Activated T-helper 2 cell treated with anti-CD3 and anti-CD28 coated beads, Interferon-gamma antibody, Interleukin-2, Interleukin-4, amounts not matched to agents 10 μg/mL and 5 μg/mL and 100 μg/mL, durations not matched to agents 14 hours and 24 hours and 36 hours (primary cell): ENCODE data around the gene VPS26B. TPM values are rescaled to one million over a fixed set of nuclear protein-coding genes. Genes with fewer than 3 reads are reported as not detected.
A peak's percentile ranks its signal among the peaks of the same experiment; 100 is the strongest.
"Not testable (repeated sequence)": the region's sequence is repeated elsewhere in the genome, so short reads cannot be mapped to it uniquely, and the experiment has no call there.

Experiments used
- DNase-seq: peaks from one replicate; pipeline ENCODE4 v3.0.0; 2021; ENCODE audit warnings: low spot score
- H3K27ac Mint-ChIP-seq: one replicate; pipeline ENCODE4 v1.8.0; 2021; ENCODE audit warnings: mixed read lengths
- H3K27me3 Mint-ChIP-seq: one replicate; pipeline ENCODE4 v1.8.0; 2021; ENCODE audit warnings: low read depth, mixed read lengths
- H3K36me3 Mint-ChIP-seq: one replicate; pipeline ENCODE4 v1.8.0; 2021; ENCODE audit warnings: low read depth, mixed read lengths
- H3K4me1 Mint-ChIP-seq: one replicate; pipeline ENCODE4 v1.8.0; 2021; ENCODE audit warnings: low read depth, mixed read lengths
- H3K4me3 Mint-ChIP-seq: one replicate; pipeline ENCODE4 v1.8.0; 2021; ENCODE audit warnings: low read depth, mild to moderate bottlenecking, moderate library complexity, mixed read lengths
- H3K9me3 Mint-ChIP-seq: one replicate; pipeline ENCODE4 v1.8.0; 2021; ENCODE audit warnings: mixed read lengths
- intact Hi-C: fragments of 100-400 bp; cut with micrococcal nuclease; formaldehyde crosslinking; loops from one replicate; pipeline ENCODE4 v1.15.1; 2023
- total RNA-seq: library from RNA; stranded (reverse); gene quantifications from 2 replicates; pipeline ENCODE4 v1.2.3, GENCODE V29; 2022

VPS26B gene
- total RNA-seq, 1 donor from 2014 or later: 41.7 TPM

GRCh38 chr11:134278356-134278755 lies 53.9 kb downstream of the VPS26B start:
- H3K36me3 Mint-ChIP-seq: peaks cover 33% of the 10 kb centered on the region
- no peak for DNase-seq
- H3K27ac Mint-ChIP-seq: no peak overlapping the region
- intact Hi-C loops: no loop called here
- peaks cover 35% of the 10 kb centered on the region for H3K4me1 Mint-ChIP-seq
- H3K27me3 Mint-ChIP-seq: peaks cover 2% of the 10 kb centered on the region
- peaks cover 5% of the 10 kb centered on the region for H3K9me3 Mint-ChIP-seq
- H3K4me3 Mint-ChIP-seq: no peak overlapping the region

DNA sequence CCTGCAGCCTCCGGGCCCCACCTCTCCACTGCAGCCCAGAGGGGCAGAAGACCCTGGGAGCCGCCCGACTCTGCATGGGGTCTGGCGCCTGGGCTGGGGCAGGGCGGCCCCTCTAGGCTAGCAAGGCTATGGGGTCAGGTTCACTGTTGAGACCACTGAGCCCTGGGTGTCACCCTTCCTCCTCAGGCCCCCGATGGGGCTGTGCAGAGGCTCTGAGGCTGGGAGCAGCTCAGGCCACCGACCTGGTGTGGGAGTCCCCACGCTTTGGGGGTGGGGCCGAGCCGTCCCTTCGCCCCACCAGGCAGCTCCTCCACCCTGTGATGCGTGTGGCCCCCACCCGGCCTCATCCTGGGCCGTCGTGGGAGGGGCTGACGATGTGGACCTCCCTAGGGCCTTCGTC lies 57.2 kb downstream of the VPS26B start:
- DNase-seq, H3K27ac Mint-ChIP-seq, intact Hi-C loops, H3K9me3 Mint-ChIP-seq, H3K4me3 Mint-ChIP-seq, H3K27me3 Mint-ChIP-seq: not testable (repeated sequence)
- H3K4me1 Mint-ChIP-seq: peaks cover 17% of the 10 kb centered on the region
- H3K36me3 Mint-ChIP-seq: peaks cover 43% of the 10 kb centered on the region

DNA sequence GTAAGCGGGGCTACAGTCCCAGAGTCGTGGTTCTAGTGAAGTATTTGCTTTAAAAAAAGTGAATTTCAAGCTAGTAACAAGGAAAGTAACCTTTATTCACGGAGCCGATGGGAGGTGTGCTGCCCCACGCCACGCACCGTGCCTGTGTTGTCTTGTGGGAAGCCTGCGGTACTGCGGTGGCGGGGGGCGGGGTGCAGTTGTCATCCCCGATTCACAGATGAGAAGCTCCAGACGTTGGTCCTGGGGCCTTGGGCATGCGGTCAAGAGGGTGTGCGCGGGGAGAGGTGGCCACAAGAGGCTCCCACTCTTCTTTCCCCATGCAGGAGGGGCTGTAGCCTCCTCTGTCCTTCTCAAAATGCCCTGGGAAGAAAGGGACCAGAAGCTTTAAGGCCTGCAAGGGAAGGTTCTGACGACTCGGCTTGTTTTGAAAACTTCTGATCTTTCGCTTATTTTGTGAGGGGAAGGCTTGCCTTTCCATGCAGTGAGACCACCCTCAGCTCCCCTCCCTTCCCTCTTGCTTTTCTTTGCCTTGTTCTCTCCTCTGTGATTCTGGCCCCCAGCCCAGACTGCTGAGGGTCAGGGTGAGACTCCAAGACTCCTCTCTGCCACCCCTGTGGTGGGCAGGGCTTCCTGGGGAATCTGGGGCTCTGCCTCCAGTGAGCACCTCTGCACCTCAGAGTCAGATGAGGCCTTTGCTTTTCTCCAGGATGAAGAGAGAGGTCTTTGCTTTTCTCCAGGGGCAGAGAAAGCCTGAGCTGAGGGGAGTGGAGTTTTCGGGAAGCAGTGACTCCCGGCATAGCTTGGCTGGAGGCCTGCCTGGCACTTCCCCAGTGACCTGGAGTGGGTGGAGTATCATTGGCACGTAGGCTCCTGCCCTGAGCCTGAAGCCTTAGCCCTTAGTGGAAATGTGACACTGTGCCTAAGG lies 57.9 kb downstream of the VPS26B start:
- intact Hi-C loops: no loop called here
- DNase-seq: peak; percentile 4
- H3K36me3 Mint-ChIP-seq: peaks cover 40% of the 10 kb centered on the region
- peaks cover 14% of the 10 kb centered on the region for H3K4me1 Mint-ChIP-seq
- H3K4me3 Mint-ChIP-seq: no peak overlapping the region
- no peaks in the 10 kb centered on the region for H3K27me3 Mint-ChIP-seq
- peaks cover 5% of the 10 kb centered on the region for H3K9me3 Mint-ChIP-seq
- H3K27ac Mint-ChIP-seq: no peak overlapping the region

- peaks cover 12% of the 10 kb centered on the region for H3K4me1 Mint-ChIP-seq
- peak; percentile 6 for DNase-seq
- no peak overlapping the region for H3K27ac Mint-ChIP-seq
- H3K27me3 Mint-ChIP-seq: no peaks in the 10 kb centered on the region
- intact Hi-C loops: no loop called here
- H3K4me3 Mint-ChIP-seq: no peak overlapping the region
- peaks cover 35% of the 10 kb centered on the region for H3K36me3 Mint-ChIP-seq
- H3K9me3 Mint-ChIP-seq: peaks cover under 1% of the 10 kb centered on the region
Measured at GRCh38 chr11:134283461-134284230, 59.2 kb downstream of the VPS26B start.

DNA sequence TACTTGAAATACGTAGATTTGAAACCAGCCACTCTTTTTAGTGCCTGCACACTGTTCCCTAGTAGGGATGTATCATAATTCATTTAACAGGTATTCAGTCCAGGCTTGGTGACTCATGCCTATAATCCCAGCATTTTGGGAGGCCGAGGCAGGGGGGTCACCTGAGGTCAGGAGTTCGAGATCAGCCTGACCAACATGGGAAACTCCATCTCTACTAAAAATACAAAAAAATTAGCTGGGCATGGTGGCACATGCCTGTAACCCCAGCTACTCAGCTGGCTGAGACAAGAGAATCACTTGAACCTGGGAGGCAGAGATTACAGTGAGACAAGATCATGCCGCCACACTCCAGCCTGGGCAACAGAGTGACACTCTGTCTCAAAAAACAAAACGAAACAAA lies 59.9 kb downstream of the VPS26B start:
- intact Hi-C loops, H3K4me1 Mint-ChIP-seq, DNase-seq, H3K27me3 Mint-ChIP-seq, H3K9me3 Mint-ChIP-seq, H3K27ac Mint-ChIP-seq, H3K4me3 Mint-ChIP-seq: not testable (repeated sequence)
- H3K36me3 Mint-ChIP-seq: peaks cover 28% of the 10 kb centered on the region

- H3K36me3 Mint-ChIP-seq: peaks cover 14% of the 10 kb centered on the region
- H3K9me3 Mint-ChIP-seq: no peaks in the 10 kb centered on the region
Measured at GRCh38 chr11:134287561-134287960, 63.1 kb downstream of the VPS26B start.

DNA sequence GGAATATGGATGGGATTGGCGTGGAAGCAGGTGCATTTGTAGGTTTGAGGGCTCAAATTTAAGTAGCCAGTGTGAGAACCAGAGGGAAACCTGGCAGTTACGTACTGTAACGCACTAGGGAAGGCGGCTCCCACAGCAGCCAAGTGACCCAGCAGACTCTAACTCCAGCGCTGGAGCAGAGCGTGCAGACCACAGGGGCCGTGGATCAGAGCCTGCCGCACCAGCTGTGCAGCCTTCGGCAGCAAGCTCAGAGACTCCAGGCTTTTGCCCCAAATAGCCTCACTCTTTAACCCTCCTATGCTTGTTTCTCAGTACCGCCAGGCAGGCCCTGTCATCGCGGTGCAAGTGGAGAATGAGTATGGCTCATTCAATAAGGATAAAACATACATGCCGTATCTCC lies 64.0 kb downstream of the VPS26B start:
- H3K4me1 Mint-ChIP-seq: peaks cover 2% of the 10 kb centered on the region
- no peaks in the 10 kb centered on the region for H3K9me3 Mint-ChIP-seq
- H3K27me3 Mint-ChIP-seq: no peaks in the 10 kb centered on the region
- H3K27ac Mint-ChIP-seq: no peak overlapping the region
- DNase-seq: no peak
- intact Hi-C loops: no loop called here
- H3K4me3 Mint-ChIP-seq: no peak overlapping the region
- peaks cover 11% of the 10 kb centered on the region for H3K36me3 Mint-ChIP-seq

More at GRCh38 chr11:134287561-134287960, 63.1 kb downstream of the VPS26B start:
- Mint-ChIP-seq H3K4me1 (peaks cover 2% of the 10 kb centered on the region), H3K27ac (no peak overlapping the region), H3K27me3 (no peaks in the 10 kb centered on the region), H3K4me3 (no peak overlapping the region)
- no peak for DNase-seq
- intact Hi-C loops: no loop called here

DNA sequence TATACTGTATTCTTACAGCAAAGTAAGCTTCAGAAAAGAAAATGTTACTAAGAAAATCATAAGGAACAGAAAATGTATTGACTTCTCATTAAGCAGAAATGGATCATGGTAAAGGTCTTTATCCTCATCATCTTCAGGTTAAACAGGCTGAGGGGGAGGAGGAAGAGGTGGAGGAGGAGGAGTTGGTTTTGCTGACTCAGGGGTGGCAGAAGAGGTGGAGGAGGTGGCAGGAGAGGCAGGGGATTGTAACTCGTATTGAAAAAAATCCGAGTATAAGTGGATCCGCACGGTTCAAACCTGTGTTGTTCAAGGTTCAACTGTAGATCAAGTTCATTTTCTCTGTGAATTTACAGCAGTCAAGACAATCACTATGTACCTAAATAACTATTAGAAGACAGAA lies 64.7 kb downstream of the VPS26B start:
- no peak overlapping the region for H3K27ac Mint-ChIP-seq
- H3K27me3 Mint-ChIP-seq: no peaks in the 10 kb centered on the region
- H3K9me3 Mint-ChIP-seq: no peaks in the 10 kb centered on the region
- intact Hi-C loops: no loop called here
- no peak for DNase-seq
- H3K4me1 Mint-ChIP-seq: peaks cover 2% of the 10 kb centered on the region
- peaks cover 5% of the 10 kb centered on the region for H3K36me3 Mint-ChIP-seq
- H3K4me3 Mint-ChIP-seq: no peak overlapping the region

DNA sequence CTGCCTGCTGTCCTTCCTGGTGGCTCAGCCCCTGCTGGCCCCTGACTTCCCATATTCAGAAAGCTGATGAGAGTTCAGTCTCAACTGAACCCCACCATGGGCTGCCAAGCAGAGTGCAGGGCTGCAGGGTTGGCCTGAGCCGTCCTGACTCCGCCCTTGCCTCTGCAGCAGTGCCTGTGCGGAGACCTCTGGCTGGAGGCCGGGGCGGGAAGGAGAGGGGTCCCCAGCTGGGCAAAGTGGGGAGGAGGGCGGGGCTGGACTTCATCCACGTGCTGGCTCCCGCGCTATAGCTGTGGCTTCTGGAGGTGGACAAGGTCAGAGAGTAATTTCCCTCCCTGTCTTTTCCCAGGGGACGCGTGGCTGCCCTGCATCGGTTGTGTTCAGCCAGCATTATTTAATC lies 65.3 kb downstream of the VPS26B start:
- Mint-ChIP-seq H3K9me3 (no peaks in the 10 kb centered on the region), H3K36me3 (peaks cover 8% of the 10 kb centered on the region), H3K27ac (no peak overlapping the region), H3K4me1 (peaks cover 7% of the 10 kb centered on the region), H3K27me3 (no peaks in the 10 kb centered on the region), H3K4me3 (no peak overlapping the region)
- intact Hi-C loops: no loop called here
- no peak for DNase-seq

- no peak overlapping the region for H3K4me3 Mint-ChIP-seq
- intact Hi-C loops: no loop called here
- H3K9me3 Mint-ChIP-seq: no peaks in the 10 kb centered on the region
- H3K36me3 Mint-ChIP-seq: peaks cover 13% of the 10 kb centered on the region
- no peak overlapping the region for H3K27ac Mint-ChIP-seq
- peaks cover 10% of the 10 kb centered on the region for H3K4me1 Mint-ChIP-seq
- H3K27me3 Mint-ChIP-seq: no peaks in the 10 kb centered on the region
- DNase-seq: no peak
Measured at GRCh38 chr11:134290646-134291045, 66.2 kb downstream of the VPS26B start.

DNA sequence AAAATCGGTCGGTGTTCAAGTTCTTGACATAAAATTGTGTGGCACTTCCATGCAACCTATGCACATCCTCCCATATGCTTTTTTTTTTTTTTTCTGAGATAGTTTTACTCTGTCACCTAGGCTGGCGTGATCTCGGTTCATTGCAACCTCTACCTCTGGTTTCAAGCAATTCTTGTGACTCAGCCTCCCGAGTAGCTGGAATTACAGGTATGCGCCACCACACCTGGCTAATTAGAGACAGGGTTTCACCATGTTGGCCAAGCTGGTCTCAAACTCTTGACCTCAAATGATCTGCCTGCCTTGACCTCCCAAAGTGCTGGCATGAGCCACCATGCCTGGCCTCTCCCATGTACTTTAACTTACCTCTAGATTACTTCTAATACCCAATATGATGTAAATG lies 66.7 kb downstream of the VPS26B start:
- no peak overlapping the region for H3K4me3 Mint-ChIP-seq
- no peaks in the 10 kb centered on the region for H3K27me3 Mint-ChIP-seq
- H3K4me1 Mint-ChIP-seq: peaks cover 10% of the 10 kb centered on the region
- no peak overlapping the region for H3K27ac Mint-ChIP-seq
- no peaks in the 10 kb centered on the region for H3K9me3 Mint-ChIP-seq
- H3K36me3 Mint-ChIP-seq: peaks cover 17% of the 10 kb centered on the region
- no peak for DNase-seq
- intact Hi-C loops: no loop called here

- Mint-ChIP-seq H3K9me3 (no peaks in the 10 kb centered on the region), H3K4me1 (peaks cover 10% of the 10 kb centered on the region), H3K4me3 (no peak overlapping the region), H3K27me3 (no peaks in the 10 kb centered on the region), H3K27ac (no peak overlapping the region), H3K36me3 (peaks cover 17% of the 10 kb centered on the region)
- intact Hi-C loops: no loop called here
- no peak for DNase-seq
Measured at GRCh38 chr11:134292661-134293060, 68.2 kb downstream of the VPS26B start.
